Measurements from ENCODE around the gene KCNH8. TPM values are rescaled to one million over a fixed set of nuclear protein-coding genes. Genes with fewer than 3 reads are reported as not detected.

Gene KCNH8
- total and polyA plus RNA-seq, 2 of the 4 experiments (the other 2 are of a cell fraction), result not detected

DNA sequence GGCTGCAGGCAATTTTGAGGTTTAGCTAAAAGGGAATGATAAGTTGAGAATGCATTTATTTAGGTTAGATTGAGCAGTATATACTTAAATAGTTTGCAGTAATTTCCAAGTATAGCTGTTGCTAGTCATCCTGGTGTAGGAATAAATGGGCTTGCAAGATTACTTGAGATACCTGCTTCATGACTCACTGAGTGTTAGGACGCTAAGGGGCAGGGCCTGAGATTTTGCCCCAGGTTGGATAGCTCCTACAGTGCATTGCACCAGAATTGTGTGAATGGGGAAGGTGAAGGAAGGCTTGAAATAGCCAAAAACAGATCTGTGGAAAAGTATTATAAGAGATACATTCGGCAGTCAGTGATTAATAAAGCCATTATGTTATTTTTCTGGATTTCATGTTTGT lies 72.8 kb downstream of the KCNH8 start:
- Histone ChIP-seq H4K20me1 (ENCODE audit: insufficient read depth, low read length) (no peaks in the 10 kb centered on the region), H3K4me3 (ENCODE audit: insufficient read depth, low read depth, low read length) (no peak overlapping the region), H2AK9ac (replicated peaks; ENCODE audit: low read depth, low read length, poor library complexity) (no peak overlapping the region), H3K79me1 (ENCODE audit: low read depth in 1 of 2, low read length in 2 of 2) (no peaks in the 10 kb centered on the region), H2BK15ac (ENCODE audit: low read depth, low read length) (no peak overlapping the region), H3K4ac (ENCODE audit: low read depth, low read length) (no peak overlapping the region), H3K36me3 (ENCODE audit: control insufficient read depth, insufficient read depth, low read length) (no peaks in the 10 kb centered on the region), H2AFZ (replicated peaks; ENCODE audit: low read length, poor library complexity) (no peak overlapping the region), H3K9me1 (ENCODE audit: insufficient read depth, low read length) (no peaks in the 10 kb centered on the region), H3K9me3 (ENCODE audit: control insufficient read depth, insufficient read depth, low read length) (peaks cover 13% of the 10 kb centered on the region), H4K91ac (ENCODE audit: insufficient read depth, low read depth, low read length) (no peak overlapping the region), H2AK5ac (ENCODE audit: low read depth, low read length) (no peak overlapping the region), H2BK20ac (ENCODE audit: low read depth, low read length) (no peak overlapping the region), H3K4me2 (ENCODE audit: low read depth, low read length) (no peak overlapping the region), H3K27me3 (ENCODE audit: control insufficient read depth, insufficient read depth, low read length) (no peaks in the 10 kb centered on the region), H3K27ac (ENCODE audit: insufficient read depth, low read length) (no peak overlapping the region), H4K8ac (ENCODE audit: low read depth in 2 of 2, low read length in 2 of 2) (no peak overlapping the region), H2BK5ac (ENCODE audit: low read depth, low read length, poor library complexity, severe bottlenecking) (no peak overlapping the region), H2BK120ac (ENCODE audit: low read depth, low read length) (no peak overlapping the region), H3K56ac (ENCODE audit: extremely low read depth, insufficient read depth, low read length) (no peak overlapping the region), H3K14ac (replicated peaks; ENCODE audit: low read depth, low read length) (no peak overlapping the region), H3K4me1 (ENCODE audit: control insufficient read depth, insufficient read depth, low read length) (no peaks in the 10 kb centered on the region), H4K5ac (ENCODE audit: low read depth, low read length) (no peak overlapping the region), H3K9ac (ENCODE audit: low read depth, low read length) (no peak overlapping the region), H3K18ac (ENCODE audit: low read depth, low read length) (no peak overlapping the region), H3K23ac (ENCODE audit: low read depth, low read length) (no peak overlapping the region)
- POLR2A ChIA-PET (ENCODE audit: unreplicated experiment), result no interaction called here
- dilution Hi-C loops (cut with HindIII; ENCODE audit: low sequenced_read_pairs, unreplicated experiment), result no loop called here
- TF ChIP-seq MAFK (IDR thresholded peaks at IDR 0.05; ENCODE audit: low read depth, low read length) (no peak), MXI1 (IDR thresholded peaks at IDR 0.05; ENCODE audit: borderline replicate concordance, low read depth, low read length) (no peak), MAZ (IDR thresholded peaks at IDR 0.05; ENCODE audit: borderline replicate concordance, low read depth, low read length) (no peak), CEBPB (IDR thresholded peaks at IDR 0.05; ENCODE audit: low read depth, low read length) (no peak), SMC3 (IDR thresholded peaks at IDR 0.05; ENCODE audit: low read depth, low read length) (no peak), NFE2L2 (IDR thresholded peaks at IDR 0.05; ENCODE audit: low read depth, low read length) (no peak), RFX5 (IDR thresholded peaks at IDR 0.05; ENCODE audit: low read depth, low read length) (no peak), POLR2A (IDR thresholded peaks at IDR 0.05; ENCODE audit: low read depth, low read length) (no peak), RCOR1 (IDR thresholded peaks at IDR 0.05; ENCODE audit: insufficient replicate concordance, low read length) (no peak), CHD1 (IDR thresholded peaks at IDR 0.05; ENCODE audit: low read depth, low read length) (no peak), RAD21 (IDR thresholded peaks at IDR 0.05; ENCODE audit: low read length) (no peak)
- TF ChIP-seq, protein P1, sequence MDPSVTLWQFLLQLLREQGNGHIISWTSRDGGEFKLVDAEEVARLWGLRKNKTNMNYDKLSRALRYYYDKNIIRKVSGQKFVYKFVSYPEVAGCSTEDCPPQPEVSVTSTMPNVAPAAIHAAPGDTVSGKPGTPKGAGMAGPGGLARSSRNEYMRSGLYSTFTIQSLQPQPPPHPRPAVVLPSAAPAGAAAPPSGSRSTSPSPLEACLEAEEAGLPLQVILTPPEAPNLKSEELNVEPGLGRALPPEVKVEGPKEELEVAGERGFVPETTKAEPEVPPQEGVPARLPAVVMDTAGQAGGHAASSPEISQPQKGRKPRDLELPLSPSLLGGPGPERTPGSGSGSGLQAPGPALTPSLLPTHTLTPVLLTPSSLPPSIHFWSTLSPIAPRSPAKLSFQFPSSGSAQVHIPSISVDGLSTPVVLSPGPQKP (IDR thresholded peaks at IDR 0.05; ENCODE audit: borderline replicate concordance, low read depth, low read length), result no peak
- TF ChIP-seq, protein P2, sequence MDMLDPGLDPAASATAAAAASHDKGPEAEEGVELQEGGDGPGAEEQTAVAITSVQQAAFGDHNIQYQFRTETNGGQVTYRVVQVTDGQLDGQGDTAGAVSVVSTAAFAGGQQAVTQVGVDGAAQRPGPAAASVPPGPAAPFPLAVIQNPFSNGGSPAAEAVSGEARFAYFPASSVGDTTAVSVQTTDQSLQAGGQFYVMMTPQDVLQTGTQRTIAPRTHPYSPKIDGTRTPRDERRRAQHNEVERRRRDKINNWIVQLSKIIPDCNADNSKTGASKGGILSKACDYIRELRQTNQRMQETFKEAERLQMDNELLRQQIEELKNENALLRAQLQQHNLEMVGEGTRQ (IDR thresholded peaks at IDR 0.05; ENCODE audit: low read depth, low read length), result no peak
- in situ Hi-C loops (cut with MboI; ENCODE audit: low sequenced_read_pairs), result no loop called here
- DNase-seq, result no peak
- ATAC-seq (ENCODE audit: low read depth), result no peak
- no CpG with 5 or more reads among the region's 2 CpGs for WGBS, 2 experiments (ENCODE audit: extremely low coverage in 2 of 2, insufficient read length in 1 of 2)
- CTCF ChIA-PET, result no interaction called here
- no TSS peak for BruUV-seq (replicated peaks)
- intact Hi-C loops (cut with micrococcal nuclease), result no loop called here
